IMR-90 (cell line): ENCODE results near the gene SSR4. TPM values are rescaled to one million over a fixed set of nuclear protein-coding genes. Genes with fewer than 3 reads are reported as not detected.

Experiments
- ATAC-seq: fragments of 200-7000 bp; cut with Tn5 transposase; 2 replicates; pipeline ENCODE4 v1.9.1; 2020; ENCODE audit warnings: low read depth, mild to moderate bottlenecking, moderate library complexity
- BruUV-seq: library from RNA; stranded (reverse); fragments of 400-500 nt; replicated peaks from 2 replicates; lab custom pipeline; 2021; lab: Mats Ljungman, UMichigan
- CTCF ChIA-PET: fragments of 300-600 bp; formaldehyde crosslinking; extraction: SDS; loops from one replicate; lab custom pipeline; 2021; ENCODE audit warnings: antibody characterized with exemption; lab: Yijun Ruan, JAX
- POLR2A ChIA-PET: fragments of 300-600 bp; sonication (Branson Sonifier 250); formaldehyde crosslinking; loops from one replicate; lab custom pipeline; 2022; ENCODE audit warnings: antibody characterized with exemption; ENCODE audit not compliant: unreplicated experiment; lab: Charles Lee
- DNase-seq: peaks from one replicate; pipeline ENCODE4 v3.0.0; 2013
- H2AFZ ChIP-seq: replicated peaks from 2 replicates; pipeline ENCODE3; 2013; ENCODE audit warnings: low read length, mild to moderate bottlenecking; ENCODE audit not compliant: poor library complexity
- H2AK5ac ChIP-seq: 2 replicates; pipeline ENCODE4 v1.6.1; 2013; ENCODE audit warnings: low read depth, low read length, inconsistent platforms
- H2AK9ac ChIP-seq: replicated peaks from 2 replicates; pipeline ENCODE3; 2013; ENCODE audit warnings: mild to moderate bottlenecking, low read depth, low read length, moderate library complexity; ENCODE audit not compliant: poor library complexity
- H2BK120ac ChIP-seq: 2 replicates; pipeline ENCODE4 v1.6.1; 2013; ENCODE audit warnings: low read depth, low read length, inconsistent platforms
- H2BK15ac ChIP-seq: 3 replicates; pipeline ENCODE4 v1.6.1; 2013; ENCODE audit warnings: low read depth, low read length, inconsistent platforms
- H2BK20ac ChIP-seq: 2 replicates; pipeline ENCODE4 v1.6.1; 2013; ENCODE audit warnings: low read depth, mild to moderate bottlenecking, inconsistent platforms, low read length, moderate library complexity
- H2BK5ac ChIP-seq: 2 replicates; pipeline ENCODE4 v1.6.1; 2013; ENCODE audit warnings: mild to moderate bottlenecking, low read depth, low read length, inconsistent platforms; ENCODE audit not compliant: poor library complexity, severe bottlenecking
- H3K14ac ChIP-seq: replicated peaks from 2 replicates; pipeline ENCODE4 v1.6.1; 2013; ENCODE audit warnings: low read depth, low read length, inconsistent platforms
- H3K18ac ChIP-seq: 2 replicates; pipeline ENCODE4 v1.6.1; 2013; ENCODE audit warnings: low read depth, low read length, control low read depth
- H3K23ac ChIP-seq: 2 replicates; pipeline ENCODE4 v1.6.1; 2013; ENCODE audit warnings: low read depth, low read length, inconsistent platforms
- H3K27ac ChIP-seq: 2 replicates; pipeline ENCODE4 v1.5.1; 2013; ENCODE audit warnings: mild to moderate bottlenecking, control low read depth, low read length; ENCODE audit not compliant: insufficient read depth
- H3K27me3 ChIP-seq: 2 replicates; pipeline ENCODE4 v1.6.1; 2013; ENCODE audit warnings: low read length; ENCODE audit not compliant: control insufficient read depth, insufficient read depth
- H3K36me3 ChIP-seq: 2 replicates; pipeline ENCODE4 v1.6.1; 2013; ENCODE audit warnings: low read length, mixed read lengths; ENCODE audit not compliant: control insufficient read depth, insufficient read depth
- H3K4ac ChIP-seq: 2 replicates; pipeline ENCODE4 v1.6.1; 2013; ENCODE audit warnings: low read depth, low read length, inconsistent platforms
- H3K4me1 ChIP-seq: 2 replicates; pipeline ENCODE4 v1.6.1; 2013; ENCODE audit warnings: low read length, mixed read lengths; ENCODE audit not compliant: control insufficient read depth, insufficient read depth
- H3K4me2 ChIP-seq: 2 replicates; pipeline ENCODE4 v1.6.1; 2013; ENCODE audit warnings: low read depth, mild to moderate bottlenecking, control low read depth, low read length, moderate library complexity
- H3K4me3 ChIP-seq: 2 replicates; pipeline ENCODE4 v1.5.1; 2013; ENCODE audit warnings: low read depth, mild to moderate bottlenecking, control low read depth, low read length, moderate library complexity; ENCODE audit not compliant: insufficient read depth
- H3K56ac ChIP-seq: 2 replicates; pipeline ENCODE4 v1.6.1; 2013; ENCODE audit warnings: low read length, inconsistent platforms; ENCODE audit not compliant: insufficient read depth; ENCODE audit errors: extremely low read depth
- H3K79me1 ChIP-seq, 2 experiments: 2 replicates each; pipeline ENCODE4 v1.6.1; 2013; ENCODE audit warnings: low read length in 2 of 2, inconsistent platforms in 1 of 2, low read depth in 1 of 2
- H3K9ac ChIP-seq: 2 replicates; pipeline ENCODE4 v1.6.1; 2013; ENCODE audit warnings: low read depth, low read length, control low read depth
- H3K9me1 ChIP-seq: 2 replicates; pipeline ENCODE4 v1.6.1; 2013; ENCODE audit warnings: low read length, inconsistent platforms; ENCODE audit not compliant: insufficient read depth
- H3K9me3 ChIP-seq: 2 replicates; pipeline ENCODE4 v1.6.1; 2013; ENCODE audit warnings: low read length; ENCODE audit not compliant: control insufficient read depth, insufficient read depth
- H4K20me1 ChIP-seq: 2 replicates; pipeline ENCODE4 v1.6.1; 2013; ENCODE audit warnings: low read length, inconsistent platforms; ENCODE audit not compliant: insufficient read depth
- H4K5ac ChIP-seq: 2 replicates; pipeline ENCODE4 v1.6.1; 2013; ENCODE audit warnings: mild to moderate bottlenecking, low read depth, low read length, control low read depth
- H4K8ac ChIP-seq, 2 experiments: 2 replicates each; pipeline ENCODE4 v1.6.1; 2013; ENCODE audit warnings: low read depth in 2 of 2, low read length in 2 of 2, control low read depth in 1 of 2, inconsistent platforms in 1 of 2
- H4K91ac ChIP-seq: 2 replicates; pipeline ENCODE4 v1.6.1; 2013; ENCODE audit warnings: low read depth, low read length, inconsistent platforms; ENCODE audit not compliant: insufficient read depth
- BHLHE40 ChIP-seq: fragments of 150-350 bp; IDR thresholded peaks from 2 replicates; pipeline ENCODE4 v1.6.1; 2016; ENCODE audit warnings: mild to moderate bottlenecking, low read depth, low read length
- CEBPB ChIP-seq: IDR thresholded peaks from 2 replicates; pipeline ENCODE4 v1.6.1; 2012; ENCODE audit warnings: low read depth, low read length, improper control_type of control experiment
- CHD1 ChIP-seq: IDR thresholded peaks from 2 replicates; pipeline ENCODE4 v1.6.1; 2012; ENCODE audit warnings: low read depth, low read length, improper control_type of control experiment
- CTCF ChIP-seq: conservative IDR thresholded peaks from 2 replicates; pipeline ENCODE4 v1.5.1; 2012; ENCODE audit warnings: mild to moderate bottlenecking, low read depth, low read length, improper control_type of control experiment
- ELK1 ChIP-seq: fragments of 150-350 bp; IDR thresholded peaks from 2 replicates; pipeline ENCODE4 v1.6.1; 2016; ENCODE audit warnings: low read depth, mild to moderate bottlenecking, low read length, moderate library complexity, borderline replicate concordance
- FOS ChIP-seq: fragments of 150-350 bp; IDR thresholded peaks from 2 replicates; pipeline ENCODE4 v1.6.1; 2016; ENCODE audit warnings: low read depth, low read length
- MAFK ChIP-seq: IDR thresholded peaks from 2 replicates; pipeline ENCODE4 v1.6.1; 2012; ENCODE audit warnings: low read depth, low read length, improper control_type of control experiment
- MAZ ChIP-seq: IDR thresholded peaks from 2 replicates; pipeline ENCODE4 v1.6.1; 2012; ENCODE audit warnings: low read depth, mild to moderate bottlenecking, low read length, improper control_type of control experiment, moderate library complexity, borderline replicate concordance
- MXI1 ChIP-seq: IDR thresholded peaks from 2 replicates; pipeline ENCODE4 v1.6.1; 2012; ENCODE audit warnings: low read depth, mild to moderate bottlenecking, low read length, moderate library complexity, borderline replicate concordance
- NFE2L2 ChIP-seq: fragments of 150-350 bp; IDR thresholded peaks from 2 replicates; pipeline ENCODE4 v1.6.1; 2016; ENCODE audit warnings: low read depth, mild to moderate bottlenecking, low read length
- POLR2A ChIP-seq: IDR thresholded peaks from 2 replicates; pipeline ENCODE4 v1.6.1; 2012; ENCODE audit warnings: mild to moderate bottlenecking, low read depth, low read length
- RAD21 ChIP-seq: IDR thresholded peaks from 2 replicates; pipeline ENCODE4 v1.6.1; 2012; ENCODE audit warnings: low read length, improper control_type of control experiment
- RCOR1 ChIP-seq: IDR thresholded peaks from 2 replicates; pipeline ENCODE4 v1.6.1; 2012; ENCODE audit warnings: mild to moderate bottlenecking, low read length, improper control_type of control experiment; ENCODE audit not compliant: insufficient replicate concordance
- RFX5 ChIP-seq: IDR thresholded peaks from 2 replicates; pipeline ENCODE4 v1.8.0; 2012; ENCODE audit warnings: low read depth, mild to moderate bottlenecking, low read length, moderate library complexity
- SMC3 ChIP-seq: fragments of 150-350 bp; IDR thresholded peaks from 2 replicates; pipeline ENCODE4 v1.6.1; 2016; ENCODE audit warnings: low read depth, mild to moderate bottlenecking, antibody characterized with exemption, low read length, moderate library complexity
- USF2 ChIP-seq: fragments of 150-350 bp; IDR thresholded peaks from 2 replicates; pipeline ENCODE4 v1.6.1; 2017; ENCODE audit warnings: mild to moderate bottlenecking, antibody characterized with exemption, low read length, low read depth
- WGBS, 2 experiments: methylation state at CpG; one replicate each; pipeline versions ENCODE4 v1.1.5 to v1.1.7; 2013; ENCODE audit warnings: missing lambda C conversion rate in 2 of 2; ENCODE audit not compliant: insufficient read length in 1 of 2; ENCODE audit errors: extremely low coverage in 2 of 2; 5-methylcytosine and 5-hydroxymethylcytosine counted together
- dilution Hi-C: fragments of 300-500 bp; cut with HindIII; formaldehyde crosslinking; loops from one replicate; pipeline ENCODE4 v1.14.3; 2018; ENCODE audit warnings: low sequenced_read_pairs; ENCODE audit not compliant: unreplicated experiment
- in situ Hi-C: fragments of 300-500 bp; cut with MboI; formaldehyde crosslinking; loops from 3 replicates; pipeline ENCODE4 v1.14.3; 2019; ENCODE audit warnings: low sequenced_read_pairs, inconsistent platforms, mixed read lengths
- intact Hi-C: fragments of 100-400 bp; cut with micrococcal nuclease; formaldehyde crosslinking; loops from 2 replicates; pipeline ENCODE4 v1.10.0; 2022
- polyA plus RNA-seq, 3 experiments: library from polyadenylated mRNA; depleted of rRNA; stranded (reverse); fragments of >200 nt; gene quantifications; 2 replicates each; pipeline ENCODE4 v1.2.3, GENCODE V29; 2012; ENCODE audit warnings: low replicate concordance in 1 of 3
- total RNA-seq: library from RNA; depleted of rRNA; stranded (reverse); fragments of >200 nt; gene quantifications from 2 replicates; pipeline ENCODE4 v1.2.3, GENCODE V29; 2012

The SSR4 gene
- total and polyA plus RNA-seq, 2 of the 4 experiments (the other 2 are of a cell fraction), result 141 to 480 TPM

GRCh38 chrX:153789654-153790053 is 4.8 kb upstream of the SSR4 start:
- in situ Hi-C loops, result no loop called here
- ATAC-seq, result no peak

More at GRCh38 chrX:153789654-153790053, 4.8 kb upstream of the SSR4 start:
- no peak overlapping the region for H2AFZ ChIP-seq
- POLR2A ChIA-PET, result no interaction called here
- no peaks in the 10 kb centered on the region for H3K27me3 ChIP-seq
- H3K4me2 ChIP-seq, result no peak overlapping the region
- H3K4me3 ChIP-seq, result no peak overlapping the region
- H3K79me1 ChIP-seq, result peaks cover 4 to 31% of the 10 kb centered on the region in 2 experiments
- no TSS peak for BruUV-seq
- H2AK5ac ChIP-seq, result no peak overlapping the region
- H4K5ac ChIP-seq, result no peak overlapping the region
- 0 out of 2 replicates have a peak, but pooled peaks cover 6% of the 10 kb centered on the region for H4K20me1 ChIP-seq
- H3K56ac ChIP-seq, result no peak overlapping the region
- dilution Hi-C loops (no loop called here), intact Hi-C loops (loop anchor here (5.0 kb wide), 1 partner anchor 138 kb away; the partner anchor contains the start of gene ARHGAP4)
- H3K27ac ChIP-seq, result no peak overlapping the region
- no peak for DNase-seq
- WGBS, 2 experiments, result 100% methylated on average over 4 of the region's 12 CpGs; no CpG with 5 or more reads in 1 of the 2 experiments
- no peak overlapping the region for H4K91ac ChIP-seq
- H3K4me1 ChIP-seq, result peaks cover 2% of the 10 kb centered on the region; the same call in 1 of the 2 replicates
- no peak overlapping the region for H3K14ac ChIP-seq
- no peak overlapping the region for H2BK5ac ChIP-seq
- no peak for TF ChIP-seq RCOR1
- no peak for TF ChIP-seq BHLHE40
- no peak for TF ChIP-seq FOS
- no peak for TF ChIP-seq NFE2L2
- TF ChIP-seq MXI1, result no peak
- no peak for TF ChIP-seq RFX5
- TF ChIP-seq CTCF, result no peak
- TF ChIP-seq SMC3, result no peak
- no peak for TF ChIP-seq CEBPB
- TF ChIP-seq POLR2A, result no peak
- no peak for TF ChIP-seq MAFK
- TF ChIP-seq USF2, result no peak
- TF ChIP-seq RAD21, result no peak
- no peak for TF ChIP-seq ELK1
- TF ChIP-seq CHD1, result no peak
- no peak for TF ChIP-seq MAZ
- H3K23ac ChIP-seq, result no peak overlapping the region
- H3K9ac ChIP-seq, result no peak overlapping the region
- H3K9me3 ChIP-seq, result no peaks in the 10 kb centered on the region; the same call in 1 of the 2 replicates
- no peak overlapping the region for H2BK120ac ChIP-seq
- no peak overlapping the region for H2BK15ac ChIP-seq
- peaks cover 18% of the 10 kb centered on the region; the same call in 1 of the 2 replicates for H3K36me3 ChIP-seq
- H2AK9ac ChIP-seq, result no peak overlapping the region
- no peak overlapping the region for H3K4ac ChIP-seq
- no peak overlapping the region for H4K8ac ChIP-seq
- H3K18ac ChIP-seq, result no peak overlapping the region
- H3K9me1 ChIP-seq, result peaks cover 6% of the 10 kb centered on the region; the same call in 1 of the 2 replicates
- no peak overlapping the region for H2BK20ac ChIP-seq
- CTCF ChIA-PET, result no interaction called here
